LNCAP (cell line): ENCODE data around the gene TNFAIP3.

ENCODE experiments used
- TF ChIP-seq, protein P1 (sequence below): fragments of 450-650 bp; IDR thresholded peaks from 2 replicates; pipeline ENCODE4 v1.5.1; 2017; ENCODE audit warnings: mild to moderate bottlenecking

TNFAIP3 gene

DNA sequence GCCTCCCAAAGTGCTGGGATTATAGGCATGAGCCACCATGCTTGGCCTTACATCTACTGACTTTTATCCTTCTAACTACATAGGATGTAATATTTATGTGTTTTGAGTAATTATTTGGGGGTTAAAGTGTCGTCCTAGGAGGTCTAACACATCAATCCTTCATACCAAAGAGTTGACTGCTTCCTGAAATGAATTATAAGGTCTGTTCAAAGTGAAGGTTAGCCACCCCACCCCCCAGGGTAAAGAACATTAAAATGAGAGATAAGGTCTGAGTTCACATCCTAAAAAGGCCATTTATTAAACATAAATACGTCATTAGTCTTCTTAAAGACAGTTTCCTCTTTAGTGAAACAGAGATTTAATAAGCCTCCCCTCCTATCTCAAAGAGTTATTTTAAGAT lies 33.8 kb downstream of the TNFAIP3 start:
- TF ChIP-seq, protein P1, sequence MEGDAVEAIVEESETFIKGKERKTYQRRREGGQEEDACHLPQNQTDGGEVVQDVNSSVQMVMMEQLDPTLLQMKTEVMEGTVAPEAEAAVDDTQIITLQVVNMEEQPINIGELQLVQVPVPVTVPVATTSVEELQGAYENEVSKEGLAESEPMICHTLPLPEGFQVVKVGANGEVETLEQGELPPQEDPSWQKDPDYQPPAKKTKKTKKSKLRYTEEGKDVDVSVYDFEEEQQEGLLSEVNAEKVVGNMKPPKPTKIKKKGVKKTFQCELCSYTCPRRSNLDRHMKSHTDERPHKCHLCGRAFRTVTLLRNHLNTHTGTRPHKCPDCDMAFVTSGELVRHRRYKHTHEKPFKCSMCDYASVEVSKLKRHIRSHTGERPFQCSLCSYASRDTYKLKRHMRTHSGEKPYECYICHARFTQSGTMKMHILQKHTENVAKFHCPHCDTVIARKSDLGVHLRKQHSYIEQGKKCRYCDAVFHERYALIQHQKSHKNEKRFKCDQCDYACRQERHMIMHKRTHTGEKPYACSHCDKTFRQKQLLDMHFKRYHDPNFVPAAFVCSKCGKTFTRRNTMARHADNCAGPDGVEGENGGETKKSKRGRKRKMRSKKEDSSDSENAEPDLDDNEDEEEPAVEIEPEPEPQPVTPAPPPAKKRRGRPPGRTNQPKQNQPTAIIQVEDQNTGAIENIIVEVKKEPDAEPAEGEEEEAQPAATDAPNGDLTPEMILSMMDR: no peak

DNA sequence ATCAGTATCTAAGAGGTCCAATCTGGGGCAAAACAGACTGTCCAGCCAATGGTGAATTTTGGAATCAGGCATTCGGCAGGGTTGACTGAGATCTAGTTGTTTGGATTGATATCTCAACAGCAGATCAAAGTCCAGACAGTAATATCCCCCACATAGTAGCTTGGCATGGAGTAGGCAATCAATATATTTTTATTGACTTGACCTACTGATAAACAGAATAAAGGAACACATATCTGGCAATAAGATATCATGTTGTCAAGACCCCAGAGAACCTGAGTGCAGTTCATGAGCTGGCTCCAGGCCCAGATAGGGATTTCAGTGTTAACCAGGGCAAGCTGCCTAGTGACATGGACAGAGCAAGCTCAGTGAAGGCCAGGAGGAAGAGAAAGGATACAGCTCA lies 34.4 kb downstream of the TNFAIP3 start:
- TF ChIP-seq, protein P1: no peak

DNA sequence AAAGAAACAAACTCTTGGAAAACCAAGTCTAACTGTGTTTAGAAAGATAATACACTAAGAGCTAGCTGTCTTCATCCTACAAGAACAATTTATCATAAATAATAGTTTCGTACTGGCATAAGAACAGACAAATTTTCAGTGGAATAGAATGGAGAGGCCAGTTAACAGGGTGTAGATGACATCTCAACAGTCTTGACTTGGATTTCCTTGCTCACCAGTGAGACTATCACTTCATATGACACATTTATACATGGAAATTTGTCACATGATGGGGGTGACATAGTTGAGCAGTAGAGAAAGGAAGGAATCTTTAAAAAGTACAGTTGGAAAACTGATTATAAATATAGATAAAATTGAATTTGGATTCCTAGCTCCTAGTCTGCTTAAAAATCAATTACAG lies 35.6 kb downstream of the TNFAIP3 start:
- TF ChIP-seq, protein P1: no peak

DNA sequence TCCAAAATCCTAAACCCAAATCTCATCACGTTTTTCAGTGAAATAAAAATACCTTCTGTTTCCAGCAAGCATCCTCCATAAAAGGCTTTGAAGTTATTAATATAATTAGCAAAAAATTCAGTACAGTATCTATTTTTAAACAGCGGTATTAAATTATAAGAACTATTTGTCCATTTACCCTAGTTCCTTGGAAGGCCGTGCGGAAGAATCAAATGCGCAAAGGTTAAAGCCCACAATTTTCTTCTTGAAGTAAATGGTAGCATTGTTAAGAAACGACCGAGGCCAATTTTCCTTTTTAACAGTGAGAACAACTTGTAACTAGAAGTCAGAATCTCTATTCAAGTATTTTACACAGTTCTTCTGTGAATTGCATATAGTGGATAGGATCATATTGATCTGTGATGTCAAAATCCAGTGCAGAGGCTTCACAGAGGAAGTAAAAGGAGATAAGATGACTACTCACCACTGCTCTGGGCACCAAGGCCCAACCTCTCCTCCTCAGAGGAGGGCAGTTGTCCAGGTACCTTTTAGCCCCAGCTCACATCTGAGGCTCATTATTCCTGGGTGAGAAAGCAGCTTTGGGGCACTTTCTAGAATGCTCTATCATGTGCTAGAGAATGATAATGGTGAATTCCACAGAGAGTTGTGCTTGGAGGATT lies 36.3 kb downstream of the TNFAIP3 start:
- TF ChIP-seq, protein P1: no peak

DNA sequence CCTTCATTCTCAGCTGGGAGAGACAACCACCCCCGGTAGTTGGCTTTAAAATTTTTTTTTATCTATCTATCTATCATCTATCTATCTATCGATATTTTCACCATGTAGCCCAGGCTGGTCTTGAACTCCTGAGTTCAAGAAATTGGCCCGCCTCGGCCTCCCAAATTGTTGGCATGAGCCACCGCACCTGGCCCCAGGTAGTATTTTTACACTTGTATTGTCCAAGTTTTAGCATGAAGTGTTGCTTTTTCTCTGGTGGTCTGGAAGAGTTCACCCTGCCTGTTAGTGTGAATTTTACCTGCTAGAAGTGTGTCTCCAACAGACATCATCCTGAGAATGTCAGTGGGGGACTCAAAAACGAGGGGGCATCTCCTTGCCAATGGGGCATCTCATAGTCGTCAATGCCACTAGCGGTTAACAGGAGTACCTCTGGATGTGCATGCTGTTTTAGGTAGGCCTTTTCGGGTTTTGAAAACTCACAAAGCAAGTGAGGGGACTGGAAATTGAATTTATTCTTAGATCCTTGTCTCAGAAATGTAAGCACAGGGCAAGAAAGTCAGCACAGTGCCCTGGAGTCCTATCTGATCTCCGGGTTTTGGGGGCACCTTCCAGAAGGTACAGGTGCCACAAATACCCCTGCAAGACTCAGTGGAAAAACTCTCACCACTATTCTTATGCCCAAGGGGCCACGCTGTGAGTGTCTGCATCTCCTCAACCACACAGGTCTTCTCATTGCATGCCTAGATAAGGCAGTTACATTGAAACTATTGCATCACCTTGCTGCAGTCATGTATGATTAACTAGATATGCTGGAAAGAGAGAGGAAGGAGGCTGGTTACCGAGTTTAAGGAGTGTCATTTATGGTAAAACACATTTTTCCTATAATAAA lies 37.1 kb downstream of the TNFAIP3 start:
- TF ChIP-seq, protein P1: no peak

DNA sequence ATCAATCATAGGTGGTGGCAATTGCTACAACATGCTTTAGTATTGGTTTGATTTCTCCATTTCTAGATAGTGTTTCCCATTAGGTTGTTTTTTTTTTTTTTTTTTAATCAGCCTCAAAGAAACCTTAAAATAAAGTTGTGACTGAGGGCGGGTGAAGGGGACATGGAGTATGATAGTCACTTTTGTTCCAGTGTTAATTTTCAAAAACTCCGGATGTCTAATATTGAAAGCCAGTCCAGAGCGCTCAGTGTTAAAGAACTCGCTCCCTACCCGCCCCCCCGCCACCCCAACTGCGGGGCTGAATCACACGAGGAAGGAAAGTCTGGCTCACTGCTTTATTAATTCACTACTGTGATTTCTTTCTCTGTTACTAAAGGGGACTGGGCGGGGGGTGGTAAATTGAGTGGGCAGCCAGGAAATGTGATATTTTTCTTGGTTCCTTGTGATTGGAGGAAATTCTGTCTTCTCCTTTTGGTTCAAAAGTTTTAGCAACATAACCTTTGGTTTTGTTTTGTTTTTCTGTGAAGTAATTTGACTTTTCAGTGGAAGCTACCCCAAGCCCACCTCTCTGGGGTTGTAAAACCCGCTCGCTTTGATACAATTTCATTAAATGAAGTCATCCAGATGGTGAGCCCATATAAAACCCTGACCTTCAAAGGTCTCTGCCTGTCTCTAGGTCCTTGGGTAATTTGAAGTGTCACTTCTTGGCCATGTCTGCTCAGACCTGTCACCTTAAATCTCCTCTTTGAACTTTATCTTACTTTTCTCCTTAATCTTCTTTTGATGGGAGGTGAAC lies 38.0 kb downstream of the TNFAIP3 start:
- TF ChIP-seq, protein P1: no peak

DNA sequence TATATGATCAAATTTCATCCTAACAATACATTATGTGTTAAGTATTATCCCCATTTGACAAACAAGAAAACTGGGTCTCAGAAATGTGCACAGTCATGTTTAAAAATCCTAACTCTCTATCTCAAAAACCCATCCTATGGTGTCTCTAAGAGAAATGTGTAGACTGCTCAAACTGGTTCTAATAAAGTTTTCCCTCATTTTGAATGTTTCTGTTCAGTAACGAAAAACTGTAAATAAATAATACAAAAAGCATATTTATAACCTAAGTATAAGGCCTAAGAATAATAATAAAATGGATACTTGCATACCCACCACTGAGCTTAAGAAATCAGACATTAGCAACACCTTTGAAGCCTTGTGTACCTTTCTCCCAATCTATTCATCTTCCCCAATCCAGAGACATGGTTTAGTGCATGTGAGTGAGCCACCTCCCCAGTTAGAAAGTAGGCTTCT lies 39.0 kb downstream of the TNFAIP3 start:
- TF ChIP-seq, protein P1: no peak
